Panc1 (cell line): ENCODE measurements around the gene MS4A7.

ENCODE experiments used
- TF ChIP-seq, protein P1 (sequence below), 2 experiments: IDR thresholded peaks; 2 replicates each; pipeline ENCODE4 v1.6.1; 2011 to 2012; ENCODE audit warnings: low read depth in 2 of 2, control low read depth in 1 of 2, low read length in 1 of 2, mild to moderate bottlenecking in 1 of 2, moderate library complexity in 1 of 2; ENCODE audit not compliant: insufficient read depth in 1 of 2
- TF ChIP-seq, protein P2 (sequence below): fragments of 450-650 bp; IDR thresholded peaks from 2 replicates; pipeline ENCODE4 v1.5.1; 2017; ENCODE audit warnings: mild to moderate bottlenecking

DNA sequence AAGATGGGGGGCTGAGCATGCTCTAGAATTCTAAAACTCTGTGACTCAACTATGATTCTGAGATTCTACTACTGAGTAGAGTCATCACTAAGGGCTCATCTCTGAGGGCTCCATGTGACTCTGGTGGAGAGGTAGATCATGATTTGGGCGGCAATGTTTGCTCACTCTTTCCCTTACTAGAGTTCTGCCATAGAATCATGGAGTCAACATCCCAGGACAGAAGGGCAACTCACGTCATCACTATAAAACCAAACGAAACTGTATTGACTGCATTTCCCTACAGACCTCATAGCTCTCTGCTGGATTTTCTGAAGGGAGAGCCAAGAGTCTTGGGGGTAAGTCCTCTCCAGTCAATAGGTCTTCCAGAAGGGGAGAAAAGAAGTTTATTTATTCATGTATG, 18.1 kb downstream of the MS4A7 start, which contains the start of gene MS4A14:
- TF ChIP-seq, protein P1, sequence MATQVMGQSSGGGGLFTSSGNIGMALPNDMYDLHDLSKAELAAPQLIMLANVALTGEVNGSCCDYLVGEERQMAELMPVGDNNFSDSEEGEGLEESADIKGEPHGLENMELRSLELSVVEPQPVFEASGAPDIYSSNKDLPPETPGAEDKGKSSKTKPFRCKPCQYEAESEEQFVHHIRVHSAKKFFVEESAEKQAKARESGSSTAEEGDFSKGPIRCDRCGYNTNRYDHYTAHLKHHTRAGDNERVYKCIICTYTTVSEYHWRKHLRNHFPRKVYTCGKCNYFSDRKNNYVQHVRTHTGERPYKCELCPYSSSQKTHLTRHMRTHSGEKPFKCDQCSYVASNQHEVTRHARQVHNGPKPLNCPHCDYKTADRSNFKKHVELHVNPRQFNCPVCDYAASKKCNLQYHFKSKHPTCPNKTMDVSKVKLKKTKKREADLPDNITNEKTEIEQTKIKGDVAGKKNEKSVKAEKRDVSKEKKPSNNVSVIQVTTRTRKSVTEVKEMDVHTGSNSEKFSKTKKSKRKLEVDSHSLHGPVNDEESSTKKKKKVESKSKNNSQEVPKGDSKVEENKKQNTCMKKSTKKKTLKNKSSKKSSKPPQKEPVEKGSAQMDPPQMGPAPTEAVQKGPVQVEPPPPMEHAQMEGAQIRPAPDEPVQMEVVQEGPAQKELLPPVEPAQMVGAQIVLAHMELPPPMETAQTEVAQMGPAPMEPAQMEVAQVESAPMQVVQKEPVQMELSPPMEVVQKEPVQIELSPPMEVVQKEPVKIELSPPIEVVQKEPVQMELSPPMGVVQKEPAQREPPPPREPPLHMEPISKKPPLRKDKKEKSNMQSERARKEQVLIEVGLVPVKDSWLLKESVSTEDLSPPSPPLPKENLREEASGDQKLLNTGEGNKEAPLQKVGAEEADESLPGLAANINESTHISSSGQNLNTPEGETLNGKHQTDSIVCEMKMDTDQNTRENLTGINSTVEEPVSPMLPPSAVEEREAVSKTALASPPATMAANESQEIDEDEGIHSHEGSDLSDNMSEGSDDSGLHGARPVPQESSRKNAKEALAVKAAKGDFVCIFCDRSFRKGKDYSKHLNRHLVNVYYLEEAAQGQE (IDR thresholded peaks at IDR 0.05; ENCODE audit: insufficient read depth in 1 of 2, low read depth in 2 of 2, low read length in 1 of 2) = no peak
- TF ChIP-seq, protein P2, sequence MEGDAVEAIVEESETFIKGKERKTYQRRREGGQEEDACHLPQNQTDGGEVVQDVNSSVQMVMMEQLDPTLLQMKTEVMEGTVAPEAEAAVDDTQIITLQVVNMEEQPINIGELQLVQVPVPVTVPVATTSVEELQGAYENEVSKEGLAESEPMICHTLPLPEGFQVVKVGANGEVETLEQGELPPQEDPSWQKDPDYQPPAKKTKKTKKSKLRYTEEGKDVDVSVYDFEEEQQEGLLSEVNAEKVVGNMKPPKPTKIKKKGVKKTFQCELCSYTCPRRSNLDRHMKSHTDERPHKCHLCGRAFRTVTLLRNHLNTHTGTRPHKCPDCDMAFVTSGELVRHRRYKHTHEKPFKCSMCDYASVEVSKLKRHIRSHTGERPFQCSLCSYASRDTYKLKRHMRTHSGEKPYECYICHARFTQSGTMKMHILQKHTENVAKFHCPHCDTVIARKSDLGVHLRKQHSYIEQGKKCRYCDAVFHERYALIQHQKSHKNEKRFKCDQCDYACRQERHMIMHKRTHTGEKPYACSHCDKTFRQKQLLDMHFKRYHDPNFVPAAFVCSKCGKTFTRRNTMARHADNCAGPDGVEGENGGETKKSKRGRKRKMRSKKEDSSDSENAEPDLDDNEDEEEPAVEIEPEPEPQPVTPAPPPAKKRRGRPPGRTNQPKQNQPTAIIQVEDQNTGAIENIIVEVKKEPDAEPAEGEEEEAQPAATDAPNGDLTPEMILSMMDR = no peak
